ENCODE data around the gene YIPF2.
"Not testable (repeated sequence)": the region's sequence is repeated elsewhere in the genome, so short reads cannot be mapped to it uniquely, and the experiment has no call there.

YIPF2 gene

GRCh38 chr19:10928563-10929401 lies at the start of gene YIPF2, which contains the start of gene TIMM29:
YIPF2 (minus strand) TSS chr19:10928639; CDS start chr19:10928410, 229 bp downstream.
TIMM29 (plus strand) TSS chr19:10928811; CDS start chr19:10928823, 12 bp downstream.
- FAIRE-seq, result peak; percentile 95
- peak; percentile 96 for DNase-seq (ENCODE audit: extremely low spot score, insufficient read length, low read depth)

DNA sequence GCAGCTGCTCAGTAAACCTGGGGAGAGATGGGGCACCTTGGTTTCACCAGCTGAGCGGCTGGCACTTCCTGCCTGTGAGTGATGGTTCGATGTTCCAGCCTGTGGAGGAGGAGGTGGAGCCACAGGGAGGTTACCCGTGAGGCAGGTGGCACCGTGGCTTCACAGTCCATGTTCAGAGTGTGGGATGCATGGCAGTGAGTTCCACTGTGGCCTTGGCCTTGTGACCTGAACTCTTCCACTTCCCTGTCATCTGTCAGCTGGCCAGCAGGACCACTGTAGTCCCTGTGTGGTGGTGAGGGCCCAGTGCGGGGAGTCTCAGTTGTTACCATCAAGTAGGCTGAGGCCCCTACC lies 49.3 kb upstream of the YIPF2 start:
- DNase-seq (ENCODE audit: extremely low spot score, insufficient read length, low read depth) (no peak), FAIRE-seq (no peak)

- DNase-seq (ENCODE audit: extremely low spot score, insufficient read length, low read depth) (no peak), FAIRE-seq (no peak)
Observed at GRCh38 chr19:10976131-10976892, 47.9 kb upstream of the YIPF2 start.

GRCh38 chr19:10975374-10976130 lies 47.1 kb upstream of the YIPF2 start:
- FAIRE-seq, result no peak

GRCh38 chr19:10971107-10971726 lies 42.8 kb upstream of the YIPF2 start:
- FAIRE-seq (no peak), DNase-seq (ENCODE audit: extremely low spot score, insufficient read length, low read depth) (no peak)

More at GRCh38 chr19:10975374-10976130, 47.1 kb upstream of the YIPF2 start:
- DNase-seq (ENCODE audit: extremely low spot score, insufficient read length, low read depth), result no peak

DNA sequence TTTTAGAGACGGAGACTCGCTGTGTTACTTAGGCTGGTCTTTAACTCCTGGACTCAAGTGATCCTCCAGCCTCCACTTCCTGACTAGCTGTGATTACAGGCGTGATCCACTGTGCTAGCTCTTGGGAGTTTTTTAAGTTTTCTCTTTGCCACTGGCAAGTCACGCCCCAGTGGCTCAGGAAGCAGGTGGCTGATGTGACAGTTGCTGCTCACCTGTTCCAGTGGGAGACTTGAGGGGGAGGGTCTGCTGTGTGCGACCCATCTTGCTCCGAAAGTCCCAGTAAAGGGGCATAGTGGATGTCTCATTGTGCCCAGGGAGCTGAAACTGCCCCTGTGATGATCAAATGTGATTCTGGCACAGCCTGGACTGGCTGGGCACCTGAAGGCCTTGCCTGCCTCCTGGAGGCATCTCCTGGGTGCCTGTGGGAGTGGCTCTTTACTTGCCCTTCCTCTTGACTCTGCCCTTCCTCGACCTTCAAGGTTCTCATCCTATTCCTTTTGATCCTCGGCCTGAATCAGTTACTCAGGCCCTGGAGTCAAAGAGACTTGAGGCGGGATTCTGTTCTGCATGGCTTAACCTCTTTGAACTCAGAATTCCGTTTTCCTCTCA lies 40.2 kb upstream of the YIPF2 start:
- FAIRE-seq, result peak; percentile 79
- no peak for DNase-seq (ENCODE audit: extremely low spot score, insufficient read length, low read depth)

- no peak for FAIRE-seq
Observed at GRCh38 chr19:10966809-10967208, 38.4 kb upstream of the YIPF2 start.

GRCh38 chr19:10965398-10965797 lies 37.0 kb upstream of the YIPF2 start:
- FAIRE-seq (no peak), DNase-seq (ENCODE audit: extremely low spot score, insufficient read length, low read depth) (no peak)

More at GRCh38 chr19:10966809-10967208, 38.4 kb upstream of the YIPF2 start:
- DNase-seq (ENCODE audit: extremely low spot score, insufficient read length, low read depth), result no peak

DNA sequence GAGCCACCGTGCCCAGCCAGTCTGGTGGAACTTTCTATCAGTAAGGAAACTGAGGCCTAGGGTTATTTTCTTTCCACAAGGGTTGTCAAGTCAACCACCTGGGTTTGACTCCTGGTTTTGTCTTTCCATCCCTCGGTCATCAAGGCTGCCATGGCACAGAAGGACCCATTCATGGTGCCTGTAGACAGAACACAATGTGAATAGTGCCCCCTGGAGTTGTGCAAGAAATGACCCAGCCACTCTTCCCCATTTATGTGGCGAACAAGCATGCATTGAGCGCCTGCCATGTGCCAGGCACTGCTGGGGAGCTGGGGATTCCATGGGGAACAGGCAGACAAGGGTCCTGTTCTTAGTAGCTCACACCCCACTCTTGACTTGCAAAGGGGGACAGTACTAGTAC lies 36.5 kb upstream of the YIPF2 start:
- FAIRE-seq (no peak), DNase-seq (ENCODE audit: extremely low spot score, insufficient read length, low read depth) (no peak)

- DNase-seq (ENCODE audit: extremely low spot score, insufficient read length, low read depth) (no peak), FAIRE-seq (no peak)
Observed at GRCh38 chr19:10963865-10964264, 35.4 kb upstream of the YIPF2 start.

DNA sequence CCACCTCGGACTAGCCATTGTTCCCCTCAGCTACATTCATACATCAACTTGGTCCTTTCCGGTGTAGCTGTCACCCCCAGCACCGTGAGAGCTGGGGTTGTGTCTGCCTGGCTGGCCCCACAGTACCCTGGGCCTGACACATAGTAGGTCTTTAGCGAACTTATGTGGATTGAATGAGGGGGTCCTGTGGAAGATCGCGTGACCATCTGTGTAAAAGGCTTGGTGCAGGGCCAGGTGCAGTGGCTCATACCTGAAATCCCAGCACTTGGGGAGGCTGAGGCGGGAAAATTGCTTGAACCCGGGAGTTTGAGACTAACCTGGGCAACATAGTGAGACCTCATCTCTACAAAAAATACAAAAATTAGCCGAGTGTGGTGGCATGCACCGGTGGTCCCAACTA lies 34.4 kb upstream of the YIPF2 start:
- DNase-seq (ENCODE audit: extremely low spot score, insufficient read length, low read depth) (no peak), FAIRE-seq (no peak)

DNA sequence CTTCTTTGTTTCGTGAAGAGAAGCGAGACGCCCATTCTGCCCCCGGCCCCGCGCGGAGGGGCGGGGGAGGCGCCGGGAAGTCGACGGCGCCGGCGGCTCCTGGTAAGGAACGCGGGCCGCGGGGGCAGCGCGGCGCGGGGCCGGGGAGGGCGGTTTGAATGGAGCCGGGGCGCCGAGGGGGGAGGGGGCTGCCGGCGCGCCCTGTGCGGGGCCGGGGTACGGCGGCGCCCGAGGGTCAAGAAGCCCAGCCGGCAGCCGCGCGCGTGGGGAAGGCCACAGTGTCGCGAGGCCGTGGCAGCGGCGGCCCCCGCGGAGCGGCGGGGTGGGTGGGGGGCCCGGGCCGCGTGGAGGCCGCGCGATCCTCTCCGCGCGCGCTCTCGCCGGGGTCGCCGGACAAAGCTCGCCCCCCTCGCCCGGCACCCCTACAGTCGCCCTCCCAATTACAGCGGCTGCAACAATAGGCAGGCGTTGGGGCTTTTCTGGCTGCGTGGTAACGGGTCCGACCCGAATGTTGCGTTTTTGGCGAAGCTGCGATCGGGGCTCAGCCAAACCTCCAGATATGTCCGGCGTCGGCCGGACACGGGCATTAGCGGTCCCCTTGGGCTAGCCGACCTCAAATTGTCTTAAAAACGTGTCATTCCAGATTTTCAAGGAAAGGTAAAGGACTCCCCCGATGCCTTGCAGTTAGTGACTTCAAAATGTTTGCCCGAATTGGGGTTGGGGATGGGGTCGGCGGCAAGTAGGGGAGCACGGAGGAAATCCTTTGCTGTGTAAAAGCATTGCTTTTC lies 32.8 kb upstream of the YIPF2 start:
- DNase-seq (ENCODE audit: extremely low spot score, insufficient read length, low read depth) (no peak), FAIRE-seq (no peak)

GRCh38 chr19:10960314-10961072 lies 32.1 kb upstream of the YIPF2 start, which contains the start of gene SMARCA4:
SMARCA4 (plus strand) TSS chr19:10961030; CDS start chr19:10984152, 23,122 bp downstream.
- FAIRE-seq, result peak; percentile 86
- peak; percentile 96 for DNase-seq (ENCODE audit: extremely low spot score, insufficient read length, low read depth)

GRCh38 chr19:10959277-10959968 lies 31.0 kb upstream of the YIPF2 start:
- not testable (repeated sequence) for FAIRE-seq; DNase-seq (ENCODE audit: extremely low spot score, insufficient read length, low read depth)

DNA sequence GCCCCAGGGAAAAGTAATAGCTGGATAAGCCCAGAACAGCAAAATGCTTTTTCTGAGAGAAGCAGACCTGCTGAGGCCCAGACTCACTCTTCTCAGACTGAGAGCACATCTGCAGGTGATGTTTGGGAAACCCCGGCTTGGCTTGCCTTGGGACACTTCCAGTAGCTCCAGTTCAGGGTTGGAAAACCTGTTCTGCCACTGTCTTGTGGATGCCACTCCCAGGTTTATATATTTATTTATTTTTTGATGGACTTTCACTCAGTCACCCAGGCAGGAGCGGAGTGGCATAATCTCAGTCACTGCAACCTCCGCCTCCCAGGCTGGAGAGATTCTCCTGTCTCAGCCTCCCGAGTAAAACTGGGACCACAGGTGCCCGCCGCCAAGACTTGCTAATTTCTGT lies 24.4 kb upstream of the YIPF2 start:
- FAIRE-seq (no peak), DNase-seq (ENCODE audit: extremely low spot score, insufficient read length, low read depth) (no peak)

GRCh38 chr19:10946958-10947657 lies 18.7 kb upstream of the YIPF2 start:
- FAIRE-seq, result no peak
- no peak for DNase-seq (ENCODE audit: extremely low spot score, insufficient read length, low read depth)

GRCh38 chr19:10945264-10945663 lies 16.8 kb upstream of the YIPF2 start:
- DNase-seq (ENCODE audit: extremely low spot score, insufficient read length, low read depth) (no peak), FAIRE-seq (no peak)

Measured in GM18507 (cell line).